HFF-Myc (cell line): ENCODE results near the gene CACNA1I.

ENCODE experiments used
- DNase-seq: peaks from one replicate; pipeline ENCODE4 v3.0.0-alpha.2; 2011; ENCODE audit warnings: low read depth; ENCODE audit errors: extremely low read depth
- H3K4me3 ChIP-seq: replicated peaks from 2 replicates; pipeline ENCODE4 v1.5.1; 2011; ENCODE audit warnings: low read depth, mild to moderate bottlenecking, control low read depth, low read length
- TF ChIP-seq, protein P1 (sequence below): IDR thresholded peaks from 2 replicates; pipeline ENCODE4 v1.5.1; 2012; ENCODE audit warnings: mild to moderate bottlenecking, low read depth, low read length, control low read depth; ENCODE audit errors: missing control alignments

The CACNA1I gene

DNA sequence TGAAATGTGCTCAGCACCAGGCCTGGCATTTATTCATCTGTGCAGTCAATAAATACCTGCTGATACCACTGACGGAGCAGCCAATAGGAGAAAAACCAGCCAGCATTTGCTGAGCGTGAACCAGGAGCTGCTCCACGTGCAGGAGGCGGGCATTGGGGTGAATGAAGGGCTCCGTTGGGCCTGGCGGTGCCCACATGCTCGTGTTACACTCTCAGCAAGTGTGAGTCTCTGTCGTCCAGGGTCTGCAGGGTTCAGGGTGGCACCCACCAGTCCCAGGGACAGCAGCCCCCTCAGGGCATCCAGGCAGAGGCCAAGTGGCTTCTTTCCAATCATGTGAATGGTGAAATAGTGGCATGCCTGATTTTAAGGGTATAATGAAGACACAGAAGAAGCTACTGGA, 33.8 kb upstream of the CACNA1I start:
- H3K4me3 ChIP-seq, result no peak overlapping the region
- no peak for DNase-seq
- TF ChIP-seq, protein P1, sequence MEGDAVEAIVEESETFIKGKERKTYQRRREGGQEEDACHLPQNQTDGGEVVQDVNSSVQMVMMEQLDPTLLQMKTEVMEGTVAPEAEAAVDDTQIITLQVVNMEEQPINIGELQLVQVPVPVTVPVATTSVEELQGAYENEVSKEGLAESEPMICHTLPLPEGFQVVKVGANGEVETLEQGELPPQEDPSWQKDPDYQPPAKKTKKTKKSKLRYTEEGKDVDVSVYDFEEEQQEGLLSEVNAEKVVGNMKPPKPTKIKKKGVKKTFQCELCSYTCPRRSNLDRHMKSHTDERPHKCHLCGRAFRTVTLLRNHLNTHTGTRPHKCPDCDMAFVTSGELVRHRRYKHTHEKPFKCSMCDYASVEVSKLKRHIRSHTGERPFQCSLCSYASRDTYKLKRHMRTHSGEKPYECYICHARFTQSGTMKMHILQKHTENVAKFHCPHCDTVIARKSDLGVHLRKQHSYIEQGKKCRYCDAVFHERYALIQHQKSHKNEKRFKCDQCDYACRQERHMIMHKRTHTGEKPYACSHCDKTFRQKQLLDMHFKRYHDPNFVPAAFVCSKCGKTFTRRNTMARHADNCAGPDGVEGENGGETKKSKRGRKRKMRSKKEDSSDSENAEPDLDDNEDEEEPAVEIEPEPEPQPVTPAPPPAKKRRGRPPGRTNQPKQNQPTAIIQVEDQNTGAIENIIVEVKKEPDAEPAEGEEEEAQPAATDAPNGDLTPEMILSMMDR, result no peak

DNA sequence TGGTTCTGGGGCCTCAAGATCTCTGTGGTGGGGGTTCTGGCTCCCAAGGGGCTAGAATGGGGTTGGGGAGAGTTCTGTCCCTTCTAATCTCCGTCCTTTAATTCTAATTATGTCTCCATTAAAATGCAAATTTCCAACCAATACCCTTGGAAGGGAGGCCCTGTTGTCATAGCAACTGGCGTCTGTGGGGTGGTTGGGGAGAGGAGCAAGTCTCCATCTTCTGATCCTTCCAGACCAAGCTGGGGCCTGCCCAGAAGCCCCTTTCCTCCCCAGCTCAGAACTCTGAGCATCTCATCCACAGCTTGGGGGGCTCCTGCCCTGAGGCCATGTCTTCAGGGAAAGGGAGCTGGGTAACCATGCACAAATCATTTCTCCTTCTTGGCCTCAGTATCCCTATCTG, 32.6 kb upstream of the CACNA1I start:
- no peak overlapping the region for H3K4me3 ChIP-seq
- DNase-seq, result no peak
- TF ChIP-seq, protein P1, result no peak

DNA sequence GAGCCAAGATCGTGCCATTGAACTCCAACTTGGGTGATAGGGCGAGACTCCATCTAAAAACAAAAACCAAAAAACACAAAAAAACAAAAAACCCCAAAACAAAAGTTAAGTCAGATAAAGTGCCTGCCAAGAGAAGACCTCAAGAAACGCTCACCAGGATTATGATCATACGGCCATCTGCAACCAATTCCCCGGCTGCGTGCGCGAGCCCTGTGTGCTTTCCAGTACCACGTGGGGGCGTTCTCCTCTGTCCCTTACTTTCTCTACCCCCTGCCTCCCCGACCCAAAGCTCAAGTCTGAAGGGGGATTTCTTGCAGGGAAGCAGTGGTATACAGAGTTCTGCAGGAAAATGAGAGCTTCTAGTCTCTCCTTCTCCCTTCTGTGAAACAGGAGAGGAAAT, 27.5 kb upstream of the CACNA1I start:
- TF ChIP-seq, protein P1, result peak; percentile 63
- no peak for DNase-seq
- no peak overlapping the region for H3K4me3 ChIP-seq

DNA sequence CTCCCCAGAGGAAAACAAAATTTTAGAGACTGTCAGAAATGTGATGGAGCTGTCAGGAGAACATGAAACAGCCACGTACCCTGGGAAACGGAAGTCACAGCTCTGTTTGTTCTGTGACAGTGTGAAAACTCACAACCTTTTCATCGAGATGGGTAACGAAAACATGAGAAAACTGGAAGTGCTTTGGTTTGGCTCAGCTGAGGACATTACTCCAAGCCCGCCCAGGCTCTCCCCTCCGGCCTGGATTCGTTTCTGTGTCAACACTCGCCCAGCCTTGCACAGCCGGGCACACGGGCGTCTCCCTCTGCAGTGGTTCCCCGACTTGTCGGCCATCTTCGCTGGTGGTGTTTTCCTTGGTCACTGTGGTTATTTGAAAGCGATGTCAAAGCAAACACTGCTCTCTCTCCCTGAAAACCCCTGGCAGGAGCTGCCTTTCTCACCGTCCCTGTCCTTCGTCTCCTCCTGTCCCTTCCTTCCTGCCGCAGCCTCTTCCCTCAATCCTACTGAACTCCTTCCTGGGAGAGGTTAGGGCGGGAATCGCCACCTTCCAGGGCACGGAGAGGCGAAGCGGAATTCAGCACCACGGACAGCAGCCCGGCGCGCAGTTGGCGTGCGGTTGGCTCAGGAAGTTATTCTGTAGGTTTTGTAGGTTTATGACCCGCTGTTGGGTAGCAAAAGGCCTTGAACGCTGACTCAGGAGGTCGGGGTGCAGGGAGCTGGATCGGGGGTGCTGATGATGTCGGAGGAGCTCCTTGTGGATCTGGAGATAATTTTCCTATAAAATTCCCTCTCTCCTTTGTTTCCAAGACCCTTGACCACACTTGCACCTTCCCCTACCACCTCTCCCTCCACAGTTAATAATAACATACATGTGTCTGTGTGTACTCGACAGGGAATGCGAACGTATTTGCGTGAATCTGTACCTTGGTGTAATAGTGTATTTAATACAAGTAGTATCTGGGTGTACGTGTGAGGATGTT, 24.9 kb upstream of the CACNA1I start:
- TF ChIP-seq, protein P1, result no peak
- DNase-seq, result no peak
- H3K4me3 ChIP-seq, result no peak overlapping the region

DNA sequence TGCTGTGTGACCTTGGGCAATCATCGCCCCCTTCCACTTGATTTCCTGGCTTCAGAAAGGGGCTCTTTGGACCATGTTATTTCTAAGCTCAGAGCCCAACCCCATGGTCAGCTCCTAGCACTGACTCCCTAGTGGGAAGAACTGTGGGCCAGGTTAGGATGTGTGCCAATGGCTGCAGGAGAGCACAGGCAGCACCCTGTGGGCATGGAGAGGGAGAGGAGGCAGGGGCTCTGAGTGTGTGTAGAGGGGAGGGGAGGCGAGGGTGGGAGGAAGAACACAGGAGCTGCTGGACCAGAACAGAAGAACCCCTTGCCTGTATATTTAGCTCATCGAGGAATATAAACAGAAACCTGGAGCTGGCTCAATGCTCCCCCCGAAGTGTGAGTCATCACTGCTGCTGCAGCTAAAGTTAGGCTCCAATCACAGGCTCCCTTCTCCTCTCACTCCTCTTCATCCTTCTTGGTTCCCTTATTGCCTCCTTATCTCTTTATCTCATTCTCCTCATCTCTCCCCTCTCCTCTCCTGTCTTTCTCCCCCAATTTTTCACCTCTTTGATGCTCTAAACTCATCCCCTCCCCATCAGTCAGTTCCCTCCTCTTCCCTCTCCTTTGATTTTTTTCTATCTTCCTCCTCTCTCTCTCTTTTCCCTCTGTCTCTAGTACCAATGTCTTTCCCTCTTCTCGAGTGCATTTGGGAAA, 23.5 kb upstream of the CACNA1I start:
- no peak overlapping the region for H3K4me3 ChIP-seq
- TF ChIP-seq, protein P1, result no peak
- no peak for DNase-seq

DNA sequence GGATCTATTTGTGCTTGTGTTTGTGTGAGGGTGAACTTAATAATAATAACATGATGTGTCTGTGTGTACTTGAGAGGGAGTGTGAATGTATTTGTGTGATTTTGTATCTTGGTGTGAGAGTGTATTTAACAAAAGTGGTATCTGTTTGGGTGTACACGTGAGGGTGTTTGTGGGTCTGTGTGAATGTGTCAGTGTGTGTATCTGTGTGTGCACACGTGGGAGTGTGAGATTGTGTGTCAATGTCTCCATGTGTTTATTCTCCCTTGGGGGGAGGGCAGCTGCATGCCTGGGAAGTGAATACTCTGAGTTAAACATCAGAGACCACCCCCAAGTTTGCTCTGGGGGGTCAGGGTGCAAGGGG, 23.0 kb upstream of the CACNA1I start:
- TF ChIP-seq, protein P1, result no peak
- DNase-seq, result no peak
- H3K4me3 ChIP-seq, result no peak overlapping the region
